ENCODE results near the gene LCK. TPM values are rescaled to one million over a fixed set of nuclear protein-coding genes. Genes with fewer than 3 reads are reported as not detected.
"Not testable (repeated sequence)": the region's sequence is repeated elsewhere in the genome, so short reads cannot be mapped to it uniquely, and the experiment has no call there.

LCK gene
- total RNA-seq, 3 donors from 2014 or later (not counting 1 experiment from before 2014, with no cell fraction given) = 180 to 227 (median 215) TPM

DNA sequence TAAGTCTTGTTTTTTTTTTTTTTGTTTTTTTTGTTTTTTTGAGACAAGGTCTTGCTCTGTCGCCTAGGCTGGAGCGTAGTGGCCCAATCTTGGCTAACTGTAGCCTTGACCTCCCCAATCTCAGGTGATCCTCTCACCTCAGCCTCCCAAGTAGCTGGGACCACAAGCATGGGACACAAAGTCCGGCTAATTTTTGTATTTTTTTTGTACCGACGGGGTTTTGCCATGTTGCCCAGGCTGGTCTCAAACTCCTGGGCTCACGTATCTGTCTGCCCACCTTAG, 6.1 kb downstream of the LCK start:
- peak overlapping the region; percentile 93 to 96 for H3K27ac Mint-ChIP-seq
- DNase-seq (no peak), ATAC-seq (no peak)
- Histone ChIP-seq H3K27me3 (ENCODE audit: control insufficient read depth, insufficient read depth, low read length) (no peaks in the 10 kb centered on the region), H3K4me3 (ENCODE audit: low read length) (no peak overlapping the region), H3K27ac (ENCODE audit: low read length) (peak overlapping the region; percentile 86), H3K4me1 (ENCODE audit: control insufficient read depth, insufficient read depth, low read length) (peaks cover 92% of the 10 kb centered on the region), H3K9me3 (ENCODE audit: control insufficient read depth, insufficient read depth, low read length) (no peaks in the 10 kb centered on the region), H3K36me3 (ENCODE audit: control insufficient read depth, insufficient read depth, low read length) (peaks cover 5% of the 10 kb centered on the region)
- intact Hi-C loops (cut with micrococcal nuclease) = no loop called here
- WGBS (ENCODE audit: insufficient coverage) = 80% methylated on average over 6 of the region's 6 CpGs
- H3K9me3 Mint-ChIP-seq = no peaks in the 10 kb centered on the region
- no peaks in the 10 kb centered on the region for H3K27me3 Mint-ChIP-seq (ENCODE audit: low read depth in 2 of 2)
- no peaks in the 10 kb centered on the region for H3K36me3 Mint-ChIP-seq
- no peak for TF ChIP-seq CTCF (IDR thresholded peaks at IDR 0.05)
- H3K4me3 Mint-ChIP-seq = peak overlapping the region; percentile 87
- peaks cover 34 to 52% of the 10 kb centered on the region in 2 donors for H3K4me1 Mint-ChIP-seq

- H3K4me3 Mint-ChIP-seq; H3K36me3 Mint-ChIP-seq; H3K9me3 ChIP-seq (ENCODE audit: control insufficient read depth, insufficient read depth, low read length); H3K27me3 ChIP-seq (ENCODE audit: control insufficient read depth, insufficient read depth, low read length); ATAC-seq; H3K27me3 Mint-ChIP-seq (ENCODE audit: low read depth in 2 of 2); H3K9me3 Mint-ChIP-seq; DNase-seq; H3K27ac ChIP-seq (ENCODE audit: low read length); intact Hi-C loops (cut with micrococcal nuclease); H3K4me3 ChIP-seq (ENCODE audit: low read length): not testable (repeated sequence)
- WGBS (ENCODE audit: insufficient coverage) = 97% methylated on average over 2 of the region's 4 CpGs
- Mint-ChIP-seq H3K4me1 (peaks cover 31 to 38% of the 10 kb centered on the region in 2 donors), H3K27ac (peak overlapping the region; percentile 53 to 70)
- peaks cover 73% of the 10 kb centered on the region for H3K4me1 ChIP-seq (ENCODE audit: control insufficient read depth, insufficient read depth, low read length)
- H3K36me3 ChIP-seq (ENCODE audit: control insufficient read depth, insufficient read depth, low read length) = peaks cover 11% of the 10 kb centered on the region
Observed at GRCh38 chr1:32263236-32263593, 12.2 kb downstream of the LCK start.

GRCh38 chr1:32263744-32264143, 12.7 kb downstream of the LCK start:
- intact Hi-C loops (cut with micrococcal nuclease) = loop anchor here (2.0 kb wide), 1 partner anchor 13 kb away; the partner anchor contains the start of gene LCK
- Mint-ChIP-seq H3K36me3 (no peaks in the 10 kb centered on the region), H3K4me1 (peaks cover 31 to 39% of the 10 kb centered on the region in 2 donors), H3K27ac (peak overlapping the region; percentile 53 to 70), H3K27me3 (ENCODE audit: low read depth in 2 of 2) (no peaks in the 10 kb centered on the region), H3K4me3 (peak overlapping the region; percentile 31), H3K9me3 (no peaks in the 10 kb centered on the region)
- peaks cover 11% of the 10 kb centered on the region for H3K36me3 ChIP-seq (ENCODE audit: control insufficient read depth, insufficient read depth, low read length)
- 46% methylated on average over 4 of the region's 4 CpGs for WGBS (ENCODE audit: insufficient coverage)
- peak overlapping the region; percentile 43 for H3K27ac ChIP-seq (ENCODE audit: low read length)
- no peaks in the 10 kb centered on the region for H3K9me3 ChIP-seq (ENCODE audit: control insufficient read depth, insufficient read depth, low read length)
- DNase-seq = peak in 1 of 2 donors; percentile 61
- peaks cover 68% of the 10 kb centered on the region for H3K4me1 ChIP-seq (ENCODE audit: control insufficient read depth, insufficient read depth, low read length)
- no peak overlapping the region for H3K4me3 ChIP-seq (ENCODE audit: low read length)
- H3K27me3 ChIP-seq (ENCODE audit: control insufficient read depth, insufficient read depth, low read length) = no peaks in the 10 kb centered on the region
- peak; percentile 31 to 52 (median 46) for ATAC-seq
- no peak for TF ChIP-seq CTCF (IDR thresholded peaks at IDR 0.05)

- Histone ChIP-seq H3K9me3 (ENCODE audit: control insufficient read depth, insufficient read depth, low read length) (no peaks in the 10 kb centered on the region), H3K27ac (ENCODE audit: low read length) (no peak overlapping the region), H3K4me3 (ENCODE audit: low read length) (no peak overlapping the region), H3K36me3 (ENCODE audit: control insufficient read depth, insufficient read depth, low read length) (peaks cover 11% of the 10 kb centered on the region), H3K4me1 (ENCODE audit: control insufficient read depth, insufficient read depth, low read length) (peaks cover 56% of the 10 kb centered on the region), H3K27me3 (ENCODE audit: control insufficient read depth, insufficient read depth, low read length) (no peaks in the 10 kb centered on the region)
- WGBS (ENCODE audit: insufficient coverage) = 97% methylated on average over 9 of the region's 9 CpGs
- Mint-ChIP-seq H3K4me1 (peaks cover 23 to 39% of the 10 kb centered on the region in 2 donors), H3K4me3 (no peak overlapping the region), H3K27ac (peak overlapping the region; percentile 71 to 77), H3K36me3 (no peaks in the 10 kb centered on the region), H3K27me3 (ENCODE audit: low read depth in 2 of 2) (no peaks in the 10 kb centered on the region), H3K9me3 (no peaks in the 10 kb centered on the region)
- DNase-seq (no peak), ATAC-seq (no peak)
- no peak for TF ChIP-seq CTCF (IDR thresholded peaks at IDR 0.05)
- intact Hi-C loops (cut with micrococcal nuclease) = loop anchor here (2.0 kb wide), 1 partner anchor 15 kb away; the partner anchor contains the start of gene LCK
Observed at GRCh38 chr1:32265846-32266245, 14.8 kb downstream of the LCK start.
